DMS79 treated with DMSO at 0.1 percent for 48 hours (cell line): Measurements from ENCODE around the gene DET1.
"Not testable (repeated sequence)": the region's sequence is repeated elsewhere in the genome, so short reads cannot be mapped to it uniquely, and the experiment has no call there.

Source experiments
- DNase-seq: peaks from one replicate; lab custom pipeline; 2025; lab: John Stamatoyannopoulos, UW

DET1 gene

GRCh38 chr15:88540350-88540749 lies 6.1 kb downstream of the DET1 start:
- DNase-seq, result not testable (repeated sequence)

GRCh38 chr15:88539441-88539840 lies 7.0 kb downstream of the DET1 start:
- DNase-seq, result no peak

GRCh38 chr15:88538972-88539371 lies 7.5 kb downstream of the DET1 start:
- no peak for DNase-seq

GRCh38 chr15:88537591-88538317 lies 8.7 kb downstream of the DET1 start:
- DNase-seq, result no peak

- DNase-seq, result no peak
Measured at GRCh38 chr15:88535607-88536313, 10.7 kb downstream of the DET1 start.

GRCh38 chr15:88535100-88535499 lies 11.4 kb downstream of the DET1 start:
- no peak for DNase-seq

- no peak for DNase-seq
Measured at GRCh38 chr15:88533376-88533775, 13.1 kb downstream of the DET1 start.

GRCh38 chr15:88529021-88529630 lies 17.4 kb downstream of the DET1 start:
- DNase-seq, result no peak

- no peak for DNase-seq
Measured at GRCh38 chr15:88526247-88526879, 20.1 kb downstream of the DET1 start.

GRCh38 chr15:88525418-88525817 lies 21.1 kb downstream of the DET1 start:
- DNase-seq, result no peak

GRCh38 chr15:88524094-88524493 lies 22.4 kb downstream of the DET1 start:
- DNase-seq, result not testable (repeated sequence)

GRCh38 chr15:88518903-88519302 lies 27.6 kb downstream of the DET1 start:
- DNase-seq, result no peak

GRCh38 chr15:88513195-88513594 lies 33.3 kb downstream of the DET1 start:
- no peak for DNase-seq

- DNase-seq, result no peak
Measured at GRCh38 chr15:88512601-88513000, 33.9 kb downstream of the DET1 start.

- DNase-seq, result no peak
Measured at GRCh38 chr15:88512078-88512477, 34.4 kb downstream of the DET1 start.

- DNase-seq, result no peak
Measured at GRCh38 chr15:88511161-88511560, 35.3 kb downstream of the DET1 start.

GRCh38 chr15:88509964-88510363 lies 36.5 kb downstream of the DET1 start:
- no peak for DNase-seq

- DNase-seq, result no peak
Measured at GRCh38 chr15:88509321-88509720, 37.2 kb downstream of the DET1 start.

- DNase-seq, result no peak
Measured at GRCh38 chr15:88506628-88507027, 39.9 kb downstream of the DET1 start.

GRCh38 chr15:88505721-88506120 lies 40.8 kb downstream of the DET1 start:
- DNase-seq, result no peak

GRCh38 chr15:88504445-88504844 lies 42.0 kb downstream of the DET1 start:
- DNase-seq, result no peak

- DNase-seq, result peak; percentile 52
Measured at GRCh38 chr15:88498996-88499395, 47.5 kb downstream of the DET1 start.
